OCI-LY7 (cell line): ENCODE data around the gene LAMA1. TPM values are rescaled to one million over a fixed set of nuclear protein-coding genes. Genes with fewer than 3 reads are reported as not detected.

Source experiments
- Bru-seq: library from RNA; stranded (reverse); fragments of 400-500 nt; gene quantifications from one replicate; lab custom pipeline; 2021; lab: Mats Ljungman, UMichigan
- BruChase-seq, 2 experiments: library from RNA; stranded (reverse); fragments of 400-500 nt; gene quantifications; one replicate each; lab custom pipeline; 2021; lab: Mats Ljungman, UMichigan
- BruUV-seq: library from RNA; stranded (reverse); fragments of 400-500 nt; replicated peaks from 2 replicates; lab custom pipeline; 2021; lab: Mats Ljungman, UMichigan
- CTCF ChIA-PET: fragments of 300-600 bp; sonication (Branson Sonifier 250); formaldehyde crosslinking; loops from one replicate; lab custom pipeline; 2022; ENCODE audit warnings: antibody characterized with exemption; ENCODE audit not compliant: unreplicated experiment; lab: Charles Lee
- POLR2A ChIA-PET: fragments of 300-600 bp; sonication (Branson Sonifier 250); formaldehyde crosslinking; loops from one replicate; lab custom pipeline; 2022; ENCODE audit warnings: antibody characterized with exemption; lab: Charles Lee
- DNase-seq: peaks from one replicate; pipeline ENCODE4 v3.0.0-alpha.2; 2015; ENCODE audit warnings: low spot score
- H2AFZ ChIP-seq: fragments of 200-600 bp; sonication (generic), shearing (Covaris generic); 2 replicates; pipeline ENCODE4 v1.6.1; 2014; ENCODE audit warnings: mild to moderate bottlenecking, antibody characterized with exemption, low read length, moderate library complexity
- H3K27ac ChIP-seq: fragments of 200-600 bp; sonication (generic); 2 replicates; pipeline ENCODE4 v1.5.1; 2014; ENCODE audit warnings: mixed run types, low read depth, mild to moderate bottlenecking, moderate library complexity, low read length, inconsistent platforms; ENCODE audit not compliant: poor library complexity, severe bottlenecking
- H3K36me3 ChIP-seq: fragments of 200-600 bp; sonication (generic); 2 replicates; pipeline ENCODE4 v1.6.1; 2014; ENCODE audit warnings: mild to moderate bottlenecking, antibody characterized with exemption, low read length, moderate library complexity, mixed read lengths; ENCODE audit not compliant: insufficient read depth
- H3K4me1 ChIP-seq: fragments of 200-600 bp; sonication (generic); 2 replicates; pipeline ENCODE4 v1.5.1; 2014; ENCODE audit warnings: mild to moderate bottlenecking, low read length; ENCODE audit not compliant: insufficient read depth, poor library complexity, severe bottlenecking
- H3K4me2 ChIP-seq: fragments of 200-600 bp; sonication (generic); 2 replicates; pipeline ENCODE4 v1.6.1; 2014; ENCODE audit warnings: mild to moderate bottlenecking, low read length
- H3K4me3 ChIP-seq: fragments of 200-600 bp; sonication (generic); 2 replicates; pipeline ENCODE4 v1.5.1; 2014; ENCODE audit warnings: mild to moderate bottlenecking, low read depth, low read length; ENCODE audit not compliant: poor library complexity, severe bottlenecking
- H3K79me2 ChIP-seq: fragments of 200-600 bp; sonication (generic); 2 replicates; pipeline ENCODE4 v1.6.1; 2016; ENCODE audit warnings: low read depth, mild to moderate bottlenecking, low read length, moderate library complexity, mixed read lengths; ENCODE audit not compliant: insufficient read depth
- H3K9me2 ChIP-seq: fragments of 200-600 bp; sonication (generic); 2 replicates; pipeline ENCODE4 v1.6.1; 2016; ENCODE audit warnings: mild to moderate bottlenecking, low read length, mixed read lengths; ENCODE audit not compliant: insufficient read depth
- H3K9me3 ChIP-seq: fragments of 200-600 bp; sonication (generic); 2 replicates; pipeline ENCODE4 v1.6.1; 2014; ENCODE audit warnings: mild to moderate bottlenecking, mixed run types, low read length, mixed read lengths
- H4K20me1 ChIP-seq: fragments of 200-600 bp; sonication (generic); 2 replicates; pipeline ENCODE4 v1.6.1; 2014; ENCODE audit warnings: mild to moderate bottlenecking, antibody characterized with exemption, low read length, moderate library complexity, mixed read lengths; ENCODE audit not compliant: insufficient read depth
- CTCF ChIP-seq: fragments of 200-600 bp; sonication (generic); conservative IDR thresholded peaks from 2 replicates; pipeline ENCODE4 v1.5.1; 2014; ENCODE audit warnings: mild to moderate bottlenecking, antibody characterized with exemption, low read length, moderate library complexity, mixed read lengths
- EZH2phosphoT487 ChIP-seq: fragments of 200-600 bp; sonication (generic); IDR thresholded peaks from 2 replicates; pipeline ENCODE4 v1.6.1; 2018; ENCODE audit warnings: low read depth, borderline replicate concordance, mild to moderate bottlenecking, mixed run types, antibody characterized with exemption, low read length, moderate library complexity, mixed read lengths
- intact Hi-C: fragments of 100-400 bp; cut with micrococcal nuclease; formaldehyde crosslinking; loops from one replicate; pipeline ENCODE4 v1.10.0; 2022; ENCODE audit not compliant: unreplicated experiment
- long read RNA-seq: library from polyadenylated mRNA; stranded (forward); transcript quantifications from one replicate; pipeline ENCODE4 v2.0.0, GENCODE V29; 2022
- total RNA-seq, 2 experiments: library from RNA; depleted of rRNA in 1 of 2; stranded (reverse); fragments of >200 nt in 1 of 2; shearing (Covaris generic) in 1 of 2; gene quantifications; 2 replicates each; pipeline ENCODE4 v1.2.3, GENCODE V29; 2014 to 2022

The LAMA1 gene
- total RNA-seq (2014; rRNA removed; shearing (Covaris generic)) (not detected in 2 replicates), total RNA-seq (2022) (not detected in 2 replicates), Bru-seq, nascent RNA (percentile 1 among the genes with signal in this experiment), BruChase-seq, experiment 1, labeled RNA remaining after a 6-hour chase (not detected), BruChase-seq, experiment 2, labeled RNA remaining after a 2-hour chase (not detected)
- long read RNA-seq: 0 reads

DNA sequence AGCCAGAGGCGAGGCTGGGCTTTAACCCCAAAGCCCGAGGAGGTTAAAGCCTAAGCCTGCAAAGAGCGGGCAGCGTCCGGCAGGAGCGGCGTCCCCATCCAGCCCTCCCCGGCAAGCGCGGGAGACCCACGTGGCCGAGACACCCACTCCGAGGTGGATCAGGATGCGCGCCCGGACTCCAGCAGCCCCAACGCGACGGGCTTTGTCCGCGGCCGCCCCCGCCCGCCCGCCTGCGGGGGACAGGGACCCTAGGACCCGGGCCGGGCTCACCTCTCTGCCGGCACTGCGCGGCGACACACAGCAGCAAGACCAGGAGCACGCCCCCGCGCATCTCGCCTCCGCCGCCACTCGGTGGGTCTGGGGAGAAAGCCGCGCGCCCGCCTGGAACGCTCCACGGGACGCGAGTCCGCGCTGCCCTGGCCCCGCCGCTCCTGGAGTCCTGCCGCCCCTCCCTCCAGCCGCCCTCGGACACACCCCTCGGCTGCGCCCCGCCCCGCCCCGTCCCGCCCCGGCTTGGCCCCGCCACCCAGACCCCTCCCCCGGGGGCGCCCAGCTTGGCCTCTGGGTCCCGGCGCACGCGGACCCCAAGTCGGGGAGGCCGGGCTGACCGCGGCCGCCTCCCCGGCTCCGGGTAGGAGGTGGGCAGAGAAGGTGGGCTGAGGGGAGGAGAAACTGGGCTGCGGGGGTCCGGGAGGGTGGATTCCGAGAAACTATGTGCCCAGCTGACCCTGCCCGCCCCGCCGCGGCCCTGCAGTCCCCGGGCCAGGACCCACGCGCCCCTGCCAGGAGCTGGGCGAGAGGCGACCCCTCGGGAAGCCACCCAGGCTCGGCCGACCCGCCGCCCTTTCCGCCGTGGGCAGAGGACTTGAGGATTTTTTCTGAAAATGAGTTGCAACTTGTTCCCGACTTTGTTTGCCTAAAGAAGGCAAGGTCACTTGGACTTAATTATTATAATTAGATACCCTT, at the start of gene LAMA1:
LAMA1 (minus strand) TSS at position 408 of the 966 bp plus-strand sequence; CDS start at position 331, 77 bp downstream.
- DNase-seq: no peak
- intact Hi-C loops: no loop called here
- no peaks in the 10 kb centered on the region for H3K4me1 ChIP-seq
- no peak for TF ChIP-seq CTCF
- no peak for TF ChIP-seq EZH2phosphoT487
- no peak within 1 kb of the TSS for H3K27ac ChIP-seq
- no peaks in the 10 kb centered on the region for H3K9me2 ChIP-seq
- H3K36me3 ChIP-seq: no peaks in the 10 kb centered on the region
- no peaks in the 10 kb centered on the region for H3K79me2 ChIP-seq
- POLR2A ChIA-PET: no interaction called here
- H2AFZ ChIP-seq: no peak within 1 kb of the TSS
- no peaks in the 10 kb centered on the region for H4K20me1 ChIP-seq
- H3K9me3 ChIP-seq: no peaks in the 10 kb centered on the region
- CTCF ChIA-PET: no interaction called here
- H3K4me3 ChIP-seq: no peak within 1 kb of the TSS
- H3K4me2 ChIP-seq: no peak within 1 kb of the TSS
- BruUV-seq: no TSS peak

GRCh38 chr18:7165846-7166393, 48.3 kb upstream of the LAMA1 start:
- BruUV-seq: no TSS peak
- H3K36me3 ChIP-seq: no peaks in the 10 kb centered on the region
- CTCF ChIA-PET: no interaction called here
- H3K4me3 ChIP-seq: no peak overlapping the region
- POLR2A ChIA-PET: interaction anchor here (0.5 kb wide), 1 partner anchor 127 kb away, joined by 3 read pairs; no protein-coding TSS in a partner anchor
- H3K79me2 ChIP-seq: no peaks in the 10 kb centered on the region
- no peaks in the 10 kb centered on the region for H3K9me3 ChIP-seq
- no peak overlapping the region for H2AFZ ChIP-seq
- H3K27ac ChIP-seq: no peak overlapping the region
- intact Hi-C loops: no loop called here
- H3K4me1 ChIP-seq: no peaks in the 10 kb centered on the region
- no peaks in the 10 kb centered on the region for H3K9me2 ChIP-seq
- TF ChIP-seq EZH2phosphoT487 (no peak), CTCF (no peak)
- no peak overlapping the region for H3K4me2 ChIP-seq
- H4K20me1 ChIP-seq: no peaks in the 10 kb centered on the region
- DNase-seq: no peak
